GM12891 (cell line): Measurements from ENCODE around the gene OR2AT4.

Experiments used
- POLR2A ChIP-seq: IDR thresholded peaks from 2 replicates; pipeline ENCODE4 v1.6.1; 2011; ENCODE audit warnings: low read depth, low read length, control low read depth
- POLR2AphosphoS5 ChIP-seq: IDR thresholded peaks from 2 replicates; pipeline ENCODE4 v1.6.1; 2011; ENCODE audit warnings: low read depth, low read length, control low read depth
- POU2F2 ChIP-seq: IDR thresholded peaks from 2 replicates; pipeline ENCODE4 v1.6.1; 2011; ENCODE audit warnings: low read depth, mild to moderate bottlenecking, control low read depth, low read length, moderate library complexity
- SPI1 ChIP-seq: IDR thresholded peaks from 2 replicates; pipeline ENCODE4 v1.6.1; 2011; ENCODE audit warnings: low read depth, low read length, control low read depth
- TAF1 ChIP-seq: IDR thresholded peaks from 2 replicates; pipeline ENCODE4 v1.6.1; 2011; ENCODE audit warnings: low read depth, low read length, control low read depth

- TF ChIP-seq POLR2AphosphoS5 = no peak
- no peak for TF ChIP-seq TAF1
- TF ChIP-seq POLR2A = no peak
- TF ChIP-seq POU2F2 = no peak
- no peak for TF ChIP-seq SPI1
These were observed 56.4 kb downstream of the OR2AT4 start for GRCh38 chr11:75040167-75040770.
